RPMI7951 (cell line): ENCODE data around the gene SDHA. TPM values are rescaled to one million over a fixed set of nuclear protein-coding genes. Genes with fewer than 3 reads are reported as not detected.
A peak's percentile ranks its signal among the peaks of the same experiment; 100 is the strongest.

Experiments used
- DNase-seq: peaks from one replicate; pipeline ENCODE4 v3.0.0-alpha.2; 2012; ENCODE audit warnings: low read depth
- total RNA-seq: library from RNA; depleted of rRNA; stranded (reverse); fragments of >200 nt; shearing (Covaris generic); gene quantifications from 2 replicates; pipeline ENCODE4 v1.2.3, GENCODE V29; 2014; rRNA removed

The SDHA gene
- total RNA-seq: 91.9 and 95.6 TPM in 2 replicates

- DNase-seq: peak; percentile 82
Measured at GRCh38 chr5:217494-218456, at the start of gene SDHA, which contains the start of gene CCDC127. Gene SDHA, plus strand, starts transcription at chr5:218320. Its CDS starts 36 bp downstream, at chr5:218356. Gene CCDC127, minus strand, starts transcription at chr5:218153. Its CDS starts 1,304 bp downstream, at chr5:216849.

GRCh38 chr5:169071-169727 is 48.9 kb upstream of the SDHA start:
- peak; percentile 99 for DNase-seq

- DNase-seq: no peak
Measured at GRCh38 chr5:169728-170094, 48.4 kb upstream of the SDHA start.

- DNase-seq: no peak
Measured at GRCh38 chr5:170971-171800, 46.9 kb upstream of the SDHA start.

- DNase-seq: no peak
Measured at GRCh38 chr5:171801-172331, 46.3 kb upstream of the SDHA start.

GRCh38 chr5:172421-172820 is 45.7 kb upstream of the SDHA start:
- no peak for DNase-seq

GRCh38 chr5:172841-173251 is 45.3 kb upstream of the SDHA start:
- DNase-seq: no peak

GRCh38 chr5:173392-174290 is 44.5 kb upstream of the SDHA start:
- DNase-seq: no peak

GRCh38 chr5:174291-174600 is 43.9 kb upstream of the SDHA start:
- DNase-seq: no peak

GRCh38 chr5:174876-175465 is 43.1 kb upstream of the SDHA start:
- no peak for DNase-seq

GRCh38 chr5:176296-176823 is 41.8 kb upstream of the SDHA start:
- DNase-seq: no peak

GRCh38 chr5:178110-178509 is 40.0 kb upstream of the SDHA start:
- no peak for DNase-seq

GRCh38 chr5:179401-179800 is 38.7 kb upstream of the SDHA start:
- no peak for DNase-seq

- DNase-seq: peak; percentile 59
Measured at GRCh38 chr5:180286-180918, 37.7 kb upstream of the SDHA start.

- DNase-seq: no peak
Measured at GRCh38 chr5:181160-181559, 37.0 kb upstream of the SDHA start.

GRCh38 chr5:181566-181965 is 36.6 kb upstream of the SDHA start:
- DNase-seq: no peak

GRCh38 chr5:182126-182525 is 36.0 kb upstream of the SDHA start:
- DNase-seq: no peak

- DNase-seq: peak; percentile 68
Measured at GRCh38 chr5:184471-184870, 33.6 kb upstream of the SDHA start.
